Posterior vena cava (tissue), 2 donors: ENCODE results near the gene NAALADL2. TPM values are rescaled to one million over a fixed set of nuclear protein-coding genes. Genes with fewer than 3 reads are reported as not detected.
"Not testable (repeated sequence)": the region's sequence is repeated elsewhere in the genome, so short reads cannot be mapped to it uniquely, and the experiment has no call there.

Source experiments
- DNase-seq: peaks from one replicate; pipeline ENCODE4 v3.0.0-alpha.2; 2020; ENCODE audit warnings: low spot score
- intact Hi-C, 2 donors: fragments of 100-400 bp; cut with DNase I; formaldehyde crosslinking; loops; one replicate each; pipeline versions ENCODE4 v1.14.1 to v1.14.2; 2022 to 2023
- total RNA-seq, 2 donors: library from RNA; stranded (reverse); fragmentation: NEBNext Ultra II Directional; extraction: Animal tissue kit (Norgen Biotek cat#: 25700); gene quantifications; one replicate each; pipeline ENCODE4 v1.2.1, GENCODE V29; 2021
- donor health status: DM: yes; HTN: yes; CAD: no.
- donor health status: DM: yes; HTN: yes; CAD: no.

NAALADL2 gene
- total RNA-seq, 2 donors from 2014 or later: 12.3 to 18.2 TPM

DNA sequence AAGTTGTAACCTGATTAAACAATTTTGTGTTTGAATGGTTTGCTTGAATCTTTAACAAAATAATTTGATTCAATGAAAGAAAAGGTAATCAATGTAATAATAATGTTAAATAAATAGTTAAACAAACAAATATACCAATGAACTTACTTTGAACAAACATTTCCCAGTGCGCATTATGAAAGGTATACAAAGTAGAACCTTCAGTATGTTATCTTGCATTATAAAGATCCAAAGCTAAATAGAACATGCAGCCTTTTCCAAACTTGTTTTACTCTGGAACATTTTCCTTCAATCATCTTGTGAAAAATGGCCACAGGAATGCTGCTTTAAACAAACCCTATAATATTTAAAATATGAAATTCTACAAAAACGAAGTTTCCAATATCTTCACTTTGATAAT is 620.0 kb downstream of the NAALADL2 start:
- no peak for DNase-seq
- intact Hi-C loops: no loop called here

DNA sequence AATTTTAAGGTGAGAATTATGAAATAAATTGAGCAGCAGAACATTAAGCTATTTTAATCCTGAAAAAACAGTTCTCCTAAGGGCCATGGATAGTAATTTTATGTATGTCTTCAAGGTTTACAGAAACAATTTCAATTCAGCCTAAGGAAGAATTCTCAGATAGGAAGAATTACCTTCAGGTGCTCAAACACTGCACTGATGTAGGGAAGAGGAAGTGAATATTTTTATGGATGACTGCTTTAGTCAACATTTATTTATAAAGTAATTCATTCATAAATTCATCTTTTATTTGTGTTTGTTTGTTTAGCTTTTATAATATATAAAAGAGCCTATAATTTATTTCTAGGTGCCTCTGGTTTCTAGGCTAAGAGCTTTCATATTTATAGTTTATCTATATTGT is 620.7 kb downstream of the NAALADL2 start:
- intact Hi-C loops: no loop called here

DNA sequence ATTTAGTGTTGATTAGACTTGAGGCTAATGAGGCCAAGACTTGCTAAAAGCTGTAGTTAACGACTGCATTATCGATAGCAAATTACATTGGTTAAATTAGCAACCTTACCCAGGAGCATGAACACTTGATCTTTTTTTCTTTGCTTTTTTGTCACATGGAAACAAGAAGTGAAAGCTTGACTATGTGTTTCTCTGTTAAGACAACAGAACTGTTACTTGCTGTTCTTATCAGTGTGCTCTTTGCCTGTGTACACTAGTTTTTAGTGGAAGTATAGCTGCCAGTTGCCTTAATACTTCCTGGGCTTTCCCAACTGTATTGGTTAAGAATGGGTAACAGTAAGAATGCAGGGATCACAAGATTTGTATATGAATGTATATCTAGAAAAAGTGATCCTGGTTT is 625.5 kb downstream of the NAALADL2 start:
- intact Hi-C loops: no loop called here
- no peak for DNase-seq

More for the DNA sequence above, 620.7 kb downstream of the NAALADL2 start:
- no peak for DNase-seq

DNA sequence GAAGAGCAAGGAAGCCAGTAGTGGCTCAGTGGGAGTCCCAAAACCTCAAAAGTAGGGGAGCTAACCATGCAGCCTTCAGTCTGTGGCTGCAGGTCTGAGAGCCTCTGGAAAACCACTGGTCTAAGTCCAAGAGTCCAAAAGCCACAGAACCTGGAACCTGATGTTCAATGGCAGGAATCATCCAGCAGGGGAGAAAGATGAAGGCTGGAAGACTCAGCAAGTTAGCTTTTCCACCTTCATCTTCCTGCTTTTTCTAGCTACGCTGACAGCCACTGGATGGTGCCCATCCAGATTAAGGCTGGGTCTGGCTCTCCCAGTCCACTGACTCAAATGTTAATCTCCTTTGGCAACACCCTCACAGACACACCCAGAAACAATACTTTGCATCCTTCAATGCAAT is 626.3 kb downstream of the NAALADL2 start:
- no peak for DNase-seq
- intact Hi-C loops: no loop called here

DNA sequence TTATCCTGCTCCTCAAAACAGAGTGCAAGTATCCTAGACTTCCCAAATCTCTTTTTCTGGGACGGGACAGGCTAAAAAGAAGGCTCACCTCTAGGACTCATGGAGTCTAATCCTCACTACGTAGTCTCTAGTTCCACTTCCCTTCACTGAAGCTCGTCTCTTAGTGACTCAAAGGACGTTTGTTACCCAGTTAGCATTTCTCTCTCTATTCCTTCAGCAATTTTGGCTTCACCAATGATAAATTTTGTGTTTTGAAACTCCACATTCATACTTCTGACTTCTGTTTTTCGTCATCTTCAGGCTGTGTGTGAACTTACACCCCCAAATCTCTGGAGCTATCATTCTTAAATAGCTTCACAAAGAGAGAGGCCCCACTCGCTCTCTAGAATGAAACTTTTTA is 627.1 kb downstream of the NAALADL2 start:
- intact Hi-C loops: no loop called here
- DNase-seq: no peak

DNA sequence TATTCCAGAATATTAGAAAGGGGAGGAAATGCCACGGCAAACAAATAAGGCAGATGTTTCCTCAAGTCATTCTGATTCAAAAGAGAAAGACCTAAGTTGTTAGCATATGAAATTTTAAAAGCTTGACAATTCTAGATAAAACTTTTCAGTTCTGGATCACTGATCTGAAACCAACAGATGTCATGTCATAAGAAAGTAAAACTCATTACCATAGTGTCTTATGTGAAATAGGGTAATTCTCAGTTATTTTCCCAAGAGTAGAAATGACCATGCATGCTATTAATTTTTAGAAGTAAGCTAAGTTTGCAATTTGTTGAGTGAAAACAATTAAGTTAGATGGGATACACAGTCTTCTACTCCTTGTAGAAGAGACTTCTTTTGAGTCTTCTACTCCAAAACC is 630.3 kb downstream of the NAALADL2 start:
- intact Hi-C loops: no loop called here
- DNase-seq: no peak

DNA sequence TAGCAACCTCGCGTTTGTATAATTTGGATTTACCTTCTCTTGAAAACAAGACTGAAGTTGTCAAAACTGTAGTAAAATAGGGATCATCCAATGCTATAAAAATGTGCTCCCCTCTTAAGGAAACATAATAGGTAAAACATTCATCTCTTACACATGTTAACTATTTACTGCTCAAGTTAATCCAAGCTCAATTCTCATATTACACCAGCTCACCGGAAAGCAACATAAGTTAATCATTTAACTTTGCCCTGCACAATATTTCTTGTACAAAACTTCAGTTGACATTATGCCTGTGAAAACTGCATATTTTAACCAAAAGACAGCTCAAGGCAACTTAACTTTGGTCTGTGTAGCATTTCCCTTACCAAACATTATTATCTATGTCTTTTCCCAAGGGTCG is 634.2 kb downstream of the NAALADL2 start:
- DNase-seq: no peak
- intact Hi-C loops: no loop called here

DNA sequence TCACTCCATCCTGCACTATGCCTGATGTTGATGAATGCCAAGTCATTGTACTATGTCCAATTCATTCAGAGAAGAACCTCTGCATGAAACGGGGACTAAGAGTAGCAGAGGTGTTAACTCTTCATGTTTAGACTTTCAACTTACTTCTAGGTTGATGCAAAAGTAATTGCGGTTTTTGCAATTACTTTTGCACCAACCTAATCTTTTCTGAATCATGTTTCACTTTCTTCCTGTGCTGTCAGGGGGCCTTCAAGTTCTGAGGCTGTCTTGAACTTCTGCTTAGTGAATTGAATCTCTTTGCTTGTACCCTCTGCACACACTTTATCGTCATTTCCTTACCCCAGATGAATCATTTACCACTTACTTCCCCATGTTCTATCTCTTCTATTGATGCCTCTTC is 636.2 kb downstream of the NAALADL2 start:
- no peak for DNase-seq
- intact Hi-C loops: no loop called here

DNA sequence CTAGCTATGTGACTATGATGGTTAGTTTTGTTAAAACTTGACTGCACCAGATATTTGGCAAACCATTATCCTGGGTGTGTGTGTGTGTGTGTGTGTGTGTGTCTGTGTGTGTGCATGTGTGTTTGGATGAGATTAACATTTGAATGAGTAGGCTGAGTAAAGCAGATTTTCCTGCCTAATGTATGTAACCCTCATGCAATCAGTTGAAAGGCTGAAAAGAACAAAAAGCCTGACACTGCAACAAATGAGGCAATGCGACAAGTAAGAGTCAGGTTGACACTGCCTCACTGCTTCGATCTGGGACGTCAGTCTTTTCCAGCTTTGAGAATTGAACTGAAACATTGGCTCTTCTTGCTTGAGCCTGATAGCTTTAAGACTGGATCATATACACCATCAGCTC is 643.0 kb downstream of the NAALADL2 start:
- no peak for DNase-seq
- intact Hi-C loops: no loop called here

DNA sequence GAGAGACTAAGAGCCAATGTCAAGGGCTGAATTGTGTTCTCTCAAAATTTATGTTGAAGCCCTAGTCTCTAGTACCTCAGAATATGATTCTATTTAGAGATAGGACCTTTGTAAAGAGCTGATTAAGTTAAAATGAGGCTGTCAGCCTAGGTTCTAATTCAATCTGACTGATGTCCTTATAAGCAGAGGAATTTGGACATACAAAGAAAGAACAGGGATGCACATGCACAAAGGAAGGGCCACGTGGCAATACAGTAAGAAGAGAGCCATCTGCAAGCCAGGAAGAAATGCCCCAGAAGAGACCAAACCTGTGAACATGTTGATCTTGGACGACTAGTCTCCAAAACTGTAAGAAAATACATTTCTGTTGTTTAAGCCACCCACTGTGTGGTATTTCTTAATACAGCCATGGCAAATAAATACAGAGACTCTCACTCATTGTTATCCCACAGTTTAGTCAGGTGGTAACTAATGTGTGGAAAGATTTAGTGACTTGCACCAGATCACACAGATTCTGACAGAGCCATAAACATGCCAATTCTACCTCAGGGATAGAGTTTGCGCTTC is 652.2 kb downstream of the NAALADL2 start:
- DNase-seq: no peak
- intact Hi-C loops: no loop called here

DNA sequence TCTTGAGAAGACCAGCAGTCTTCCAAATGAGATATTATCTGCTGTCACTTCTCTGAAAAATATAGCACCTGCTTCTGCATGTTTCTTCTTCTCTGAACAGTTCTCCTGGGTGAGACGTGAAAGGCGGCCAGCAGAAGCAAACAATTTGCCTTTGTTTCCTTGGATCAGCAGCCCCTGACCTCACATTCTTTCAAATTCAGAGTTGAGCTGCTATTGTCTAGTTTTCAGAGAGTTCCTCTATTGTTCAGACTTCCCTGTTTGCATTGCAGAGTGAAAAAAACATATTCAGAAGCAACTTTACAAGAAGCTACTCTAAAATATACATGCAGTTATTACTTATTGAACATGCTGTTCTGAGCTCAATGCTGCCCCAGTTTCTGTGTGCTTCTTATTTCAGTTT is 653.6 kb downstream of the NAALADL2 start:
- DNase-seq: no peak

DNA sequence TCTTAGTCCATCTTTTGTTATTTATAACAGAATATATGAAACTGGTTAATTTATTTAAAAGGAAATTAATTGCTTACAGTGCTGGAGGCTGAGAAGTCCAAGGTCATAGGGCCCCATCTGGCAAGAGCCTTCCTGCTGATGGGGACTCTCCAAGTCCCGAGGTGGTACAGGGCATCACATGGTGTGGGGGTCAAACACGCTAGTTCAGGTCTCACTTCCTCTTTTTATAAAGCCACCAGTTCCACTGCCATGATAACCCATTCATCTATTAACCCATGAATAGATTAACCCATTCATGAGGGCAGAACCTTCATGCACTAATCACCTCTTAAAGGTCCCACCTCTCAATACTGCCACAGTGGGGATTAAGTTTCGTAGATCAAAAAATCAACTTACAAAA is 659.3 kb downstream of the NAALADL2 start:
- intact Hi-C loops: no loop called here
- no peak for DNase-seq

More for the DNA sequence above, 653.6 kb downstream of the NAALADL2 start:
- intact Hi-C loops: no loop called here

DNA sequence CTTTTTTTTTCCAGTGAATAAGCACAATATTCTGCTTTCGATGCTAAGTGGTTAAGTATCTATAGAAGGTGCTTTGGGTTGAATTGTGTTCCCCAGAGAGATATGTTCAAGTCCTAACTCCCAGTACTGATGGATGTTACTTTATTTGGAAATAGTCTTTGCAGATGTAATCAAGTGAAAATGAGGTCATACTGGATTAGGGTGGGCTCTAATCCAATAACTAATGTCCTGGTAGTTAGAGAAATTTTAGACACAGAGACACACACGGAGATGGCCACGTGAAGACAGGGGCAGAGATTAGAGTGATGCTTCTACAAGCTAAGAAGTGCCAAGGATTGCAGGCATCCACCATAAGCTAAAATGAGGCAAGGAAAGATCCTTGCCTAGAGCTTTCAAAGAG is 662.3 kb downstream of the NAALADL2 start:
- DNase-seq: no peak
- intact Hi-C loops: no loop called here

DNA sequence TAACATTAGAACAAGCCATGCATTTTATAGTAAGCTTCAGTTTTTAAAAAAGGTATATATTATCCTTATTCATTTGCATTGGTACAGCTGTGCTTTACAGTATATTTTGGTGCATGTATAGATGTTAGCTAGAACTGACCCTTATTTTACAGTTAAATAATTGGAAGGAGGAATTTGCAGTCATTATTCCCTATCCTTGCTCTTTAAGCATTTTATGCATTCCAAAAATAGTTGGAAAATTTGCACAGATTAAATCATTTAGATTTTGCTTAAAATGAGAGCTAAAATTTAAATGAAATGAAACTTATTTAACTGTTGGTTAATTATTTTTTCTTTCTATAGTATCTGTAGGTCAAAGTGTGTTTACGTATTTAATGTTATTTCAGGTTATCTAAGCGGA is 667.1 kb downstream of the NAALADL2 start:
- intact Hi-C loops: no loop called here
- DNase-seq: no peak

DNA sequence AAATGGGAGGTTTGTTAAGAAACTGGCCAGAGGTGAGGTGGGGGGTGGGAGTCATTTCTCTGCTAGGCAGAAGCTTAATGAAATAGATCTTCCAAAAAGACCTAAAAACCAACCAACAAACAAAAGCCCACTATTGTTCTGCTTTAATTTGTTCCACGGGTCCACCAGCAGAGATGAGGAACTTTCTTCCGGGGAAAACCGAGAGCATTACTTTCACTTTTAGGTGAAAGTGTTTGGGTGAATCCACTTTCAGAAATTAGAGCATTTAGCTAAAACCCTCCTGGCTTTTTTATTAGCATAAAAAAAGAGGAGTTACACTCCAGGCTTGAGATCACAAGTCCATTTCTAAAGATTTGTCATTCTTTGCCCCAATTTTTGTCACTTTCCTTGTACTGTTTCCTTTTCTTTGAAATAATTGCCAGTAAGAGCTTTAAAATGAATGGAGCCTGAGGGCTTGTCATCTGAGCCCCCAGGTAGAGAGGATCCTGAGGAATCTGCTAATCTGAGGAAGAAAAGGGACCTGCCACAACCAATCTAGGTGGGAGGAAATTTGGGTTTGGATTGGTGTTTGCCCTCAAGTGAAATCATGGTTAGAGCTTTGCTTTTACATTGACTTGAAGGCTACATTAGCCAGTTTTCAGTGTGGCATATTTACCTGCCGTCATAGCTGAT is 667.6 kb downstream of the NAALADL2 start:
- intact Hi-C loops: no loop called here
- DNase-seq: no peak

DNA sequence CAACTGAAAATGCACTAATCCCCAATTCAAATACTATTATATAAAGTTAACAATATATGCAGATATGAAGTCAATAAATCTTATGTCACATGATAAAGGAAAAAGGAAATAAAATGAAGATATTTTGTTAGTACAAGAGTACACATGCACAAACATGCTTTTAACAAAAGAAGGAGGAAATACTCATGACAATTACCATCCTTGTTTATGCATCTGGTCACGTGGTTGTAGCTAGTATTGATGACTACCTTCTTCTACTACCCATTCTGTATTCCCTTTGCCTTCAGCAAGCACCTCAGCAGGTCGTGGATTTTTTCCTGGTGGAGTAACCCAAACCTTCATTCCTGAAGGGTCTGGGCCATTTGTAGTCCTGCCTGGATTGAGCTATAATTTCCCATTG is 669.6 kb downstream of the NAALADL2 start:
- intact Hi-C loops, DNase-seq: not testable (repeated sequence)

DNA sequence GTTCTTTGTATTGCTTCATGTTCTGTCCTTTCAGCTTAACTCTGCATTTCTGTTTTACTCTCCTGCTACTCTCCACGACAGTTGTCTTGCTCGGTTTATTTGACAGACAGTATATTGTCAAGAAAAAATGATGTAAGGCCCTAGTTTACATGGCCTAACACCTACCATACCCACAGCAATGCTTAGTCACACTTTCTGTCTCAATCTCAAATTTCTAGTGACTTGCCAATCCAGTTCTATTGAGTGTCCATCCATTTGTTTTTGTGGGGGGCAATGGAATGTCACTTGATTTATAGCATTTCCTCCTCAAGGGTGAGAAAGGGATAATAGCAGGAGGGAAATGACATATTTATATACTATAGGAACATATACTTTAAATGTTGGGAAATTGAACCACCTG is 676.2 kb downstream of the NAALADL2 start:
- no peak for DNase-seq
- intact Hi-C loops: no loop called here

DNA sequence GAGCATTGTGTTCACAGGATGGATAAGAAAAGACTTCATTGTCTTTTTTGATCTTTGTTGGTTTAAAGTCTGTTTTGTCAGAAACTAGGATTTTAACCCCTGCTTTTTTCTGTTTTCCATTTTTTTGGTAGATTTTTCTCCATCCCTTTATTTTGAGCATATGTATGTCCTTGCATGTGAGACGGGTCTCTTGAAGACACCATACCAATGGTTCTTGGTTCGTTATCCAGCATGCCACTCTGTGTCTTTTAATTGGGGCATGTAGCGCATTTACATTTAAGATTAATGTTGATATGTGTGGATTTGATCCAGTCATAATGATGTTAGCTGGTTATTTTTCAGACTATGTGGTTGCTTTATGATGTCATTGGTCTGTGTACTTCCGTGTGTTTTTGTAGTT is 687.0 kb downstream of the NAALADL2 start:
- intact Hi-C loops: no loop called here
- no peak for DNase-seq

DNA sequence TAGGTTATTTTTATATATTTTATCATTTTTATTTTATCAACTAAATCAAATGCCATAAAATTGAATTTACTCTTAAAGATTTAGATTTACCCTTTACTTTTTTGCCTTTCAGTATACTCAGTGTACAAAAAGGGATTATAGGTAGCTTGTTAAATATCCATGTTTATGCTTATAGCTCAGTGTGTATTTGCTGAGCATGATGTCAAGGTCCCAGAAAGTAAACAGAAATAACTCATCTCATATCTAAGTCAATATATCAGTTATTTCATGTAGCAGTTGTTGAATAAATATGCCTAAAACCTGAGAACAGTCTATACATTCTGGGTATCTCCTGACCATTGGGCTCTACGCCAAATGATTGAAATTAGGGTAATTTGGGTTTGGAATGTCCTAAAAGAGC is 693.8 kb downstream of the NAALADL2 start:
- DNase-seq: no peak
- intact Hi-C loops: loop anchor here in 1 of 2 donors (10.0 kb wide), 2 partner anchors 1378 to 1628 kb away; no protein-coding TSS in a partner anchor

DNA sequence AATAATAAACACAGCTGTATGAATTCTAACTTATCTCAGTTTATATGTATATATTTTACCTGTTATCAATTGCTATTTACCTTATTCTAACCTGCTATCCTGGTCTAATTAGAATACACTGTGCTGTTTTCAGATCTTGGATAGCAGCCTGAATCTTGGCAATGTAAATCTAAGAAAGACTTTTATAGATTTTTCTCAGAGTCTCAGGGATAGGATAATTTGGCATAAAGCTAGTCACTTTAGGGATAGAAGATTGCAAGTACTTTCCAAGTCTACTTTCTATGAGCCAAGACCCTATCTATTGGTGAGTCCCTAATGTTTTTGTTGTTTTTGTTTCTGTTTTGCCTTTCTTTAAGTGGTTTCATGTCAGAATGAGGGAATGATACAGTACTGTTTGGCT is 695.7 kb downstream of the NAALADL2 start:
- DNase-seq: no peak
- intact Hi-C loops: loop anchor here in 1 of 2 donors (10.0 kb wide), 2 partner anchors 1380 to 1630 kb away; no protein-coding TSS in a partner anchor

DNA sequence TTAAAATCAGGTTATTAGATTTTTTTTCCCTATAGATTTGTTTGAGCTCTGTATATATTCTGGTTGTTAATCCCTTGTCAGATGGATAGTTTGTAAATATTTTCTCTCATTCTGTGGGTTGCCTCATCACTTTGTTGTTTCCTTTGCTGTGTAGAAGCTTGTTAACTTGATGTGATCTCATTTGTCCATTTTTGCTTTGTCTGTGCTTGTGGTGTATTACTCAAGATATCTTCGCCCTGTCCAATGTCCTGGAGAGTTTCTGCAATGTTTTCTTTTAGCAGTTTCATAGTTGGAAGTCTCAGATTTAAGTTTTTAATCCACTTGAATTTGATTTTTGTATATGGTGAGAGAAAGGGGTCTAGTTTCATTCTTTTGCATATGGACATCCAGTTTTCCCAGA is 699.1 kb downstream of the NAALADL2 start:
- no peak for DNase-seq
- intact Hi-C loops: loop anchor here in 1 of 2 donors (10.0 kb wide), 2 partner anchors 1383 to 1633 kb away; no protein-coding TSS in a partner anchor
